ENCODE results near the gene SHB. TPM values are rescaled to one million over a fixed set of nuclear protein-coding genes. Genes with fewer than 3 reads are reported as not detected.

The SHB gene
- 10 to 100 TPM in 3 of 4 donors, 1 to 10 TPM in 1; 9.7 to 17.5 (median 14.2) TPM for total RNA-seq

GRCh38 chr9:38068701-38069628 is at the start of gene SHB:
TSS of gene SHB (minus strand) at chr9:38069227. CDS start at chr9:38068645, 582 bp downstream.
- peaks cover 0 to 56% (median 7%) of the 10 kb centered on the region in 3 donors for H3K4me1 ChIP-seq
- H3K4me3 ChIP-seq: peak within 1 kb of the TSS; percentile 89 to 90
- no peaks in the 10 kb centered on the region for H3K27me3 ChIP-seq
- H3K27ac ChIP-seq: peak within 1 kb of the TSS; percentile 83 to 92 (median 90)
- ATAC-seq: peak; percentile 79
- peak; percentile 16 for TF ChIP-seq POLR2AphosphoS5 (IDR thresholded peaks at IDR 0.05)
- TF ChIP-seq POLR2A (IDR thresholded peaks at IDR 0.05): peak; percentile 59 to 87
- TF ChIP-seq EP300 (IDR thresholded peaks at IDR 0.05): no peak
- TF ChIP-seq CTCF (IDR thresholded peaks at IDR 0.05): peak in 3 of 4 experiments; percentile 57 to 76 (median 68)
- no CpG with 5 or more reads among the region's 134 CpGs for WGBS, 2 donors (ENCODE audit: low coverage in 1 of 2)
- H3K9me3 ChIP-seq: no peaks in the 10 kb centered on the region
- no peaks in the 10 kb centered on the region for H3K36me3 ChIP-seq

- H3K27ac ChIP-seq: no peak overlapping the region
- TF ChIP-seq CTCF (IDR thresholded peaks at IDR 0.05) (no peak), POLR2A (IDR thresholded peaks at IDR 0.05) (no peak), POLR2AphosphoS5 (IDR thresholded peaks at IDR 0.05) (no peak), EP300 (IDR thresholded peaks at IDR 0.05) (no peak)
- H3K4me1 ChIP-seq: no peaks in the 10 kb centered on the region
- no peak overlapping the region for H3K4me3 ChIP-seq
- WGBS, 2 donors (ENCODE audit: low coverage in 1 of 2): 55% methylated on average over 3 of the region's 5 CpGs; no CpG with 5 or more reads in 1 of the 2 donors
- H3K27me3 ChIP-seq: no peaks in the 10 kb centered on the region
- no peaks in the 10 kb centered on the region for H3K36me3 ChIP-seq
- no peaks in the 10 kb centered on the region for H3K9me3 ChIP-seq
- no peak for ATAC-seq
These were observed 48.6 kb upstream of the SHB start for GRCh38 chr9:38117651-38118050.

- Histone ChIP-seq H3K27ac (no peak overlapping the region), H3K4me3 (no peak overlapping the region), H3K36me3 (no peaks in the 10 kb centered on the region), H3K9me3 (no peaks in the 10 kb centered on the region), H3K27me3 (no peaks in the 10 kb centered on the region), H3K4me1 (no peaks in the 10 kb centered on the region)
- TF ChIP-seq CTCF (IDR thresholded peaks at IDR 0.05): no peak
- TF ChIP-seq POLR2A (IDR thresholded peaks at IDR 0.05): no peak
- no peak for TF ChIP-seq EP300 (IDR thresholded peaks at IDR 0.05)
- TF ChIP-seq POLR2AphosphoS5 (IDR thresholded peaks at IDR 0.05): no peak
- ATAC-seq: no peak
These were observed 45.9 kb upstream of the SHB start for GRCh38 chr9:38114905-38115304.

GRCh38 chr9:38112456-38112855 is 43.4 kb upstream of the SHB start:
- 50 to 100% methylated on average over 1 of the region's 1 CpG for WGBS, 2 donors (ENCODE audit: low coverage in 1 of 2)
- H3K4me3 ChIP-seq: no peak overlapping the region
- no peaks in the 10 kb centered on the region for H3K27me3 ChIP-seq
- H3K36me3 ChIP-seq: no peaks in the 10 kb centered on the region
- H3K9me3 ChIP-seq: no peaks in the 10 kb centered on the region
- ATAC-seq: no peak
- H3K27ac ChIP-seq: no peak overlapping the region
- TF ChIP-seq EP300 (IDR thresholded peaks at IDR 0.05) (no peak), CTCF (IDR thresholded peaks at IDR 0.05) (no peak), POLR2AphosphoS5 (IDR thresholded peaks at IDR 0.05) (no peak), POLR2A (IDR thresholded peaks at IDR 0.05) (no peak)
- H3K4me1 ChIP-seq: no peaks in the 10 kb centered on the region

GRCh38 chr9:38112049-38112448 is 43.0 kb upstream of the SHB start:
- no peaks in the 10 kb centered on the region for H3K36me3 ChIP-seq
- 91 to 93% methylated on average over 3 to 5 of the region's 5 CpGs for WGBS, 2 donors (ENCODE audit: low coverage in 1 of 2)
- H3K4me1 ChIP-seq: no peaks in the 10 kb centered on the region
- no peaks in the 10 kb centered on the region for H3K9me3 ChIP-seq
- no peak overlapping the region for H3K4me3 ChIP-seq
- no peak for TF ChIP-seq CTCF (IDR thresholded peaks at IDR 0.05)
- TF ChIP-seq POLR2A (IDR thresholded peaks at IDR 0.05): no peak
- no peak for TF ChIP-seq POLR2AphosphoS5 (IDR thresholded peaks at IDR 0.05)
- TF ChIP-seq EP300 (IDR thresholded peaks at IDR 0.05): no peak
- ATAC-seq: no peak
- H3K27ac ChIP-seq: no peak overlapping the region
- H3K27me3 ChIP-seq: no peaks in the 10 kb centered on the region
